ENCODE results near the gene CEP85L. TPM values are rescaled to one million over a fixed set of nuclear protein-coding genes. Genes with fewer than 3 reads are reported as not detected.

CEP85L gene
- total RNA-seq, 1 donor from 2014 or later = 10.5 TPM

GRCh38 chr6:118639054-118639964 lies 12.1 kb downstream of the CEP85L start:
- H3K4me3 ChIP-seq = no peak overlapping the region
- no peaks in the 10 kb centered on the region for H3K36me3 ChIP-seq
- DNase-seq (no peak), ATAC-seq (no peak)
- no peaks in the 10 kb centered on the region for H3K27me3 ChIP-seq
- peaks cover 4% of the 10 kb centered on the region for H3K4me1 ChIP-seq
- TF ChIP-seq, protein P1, sequence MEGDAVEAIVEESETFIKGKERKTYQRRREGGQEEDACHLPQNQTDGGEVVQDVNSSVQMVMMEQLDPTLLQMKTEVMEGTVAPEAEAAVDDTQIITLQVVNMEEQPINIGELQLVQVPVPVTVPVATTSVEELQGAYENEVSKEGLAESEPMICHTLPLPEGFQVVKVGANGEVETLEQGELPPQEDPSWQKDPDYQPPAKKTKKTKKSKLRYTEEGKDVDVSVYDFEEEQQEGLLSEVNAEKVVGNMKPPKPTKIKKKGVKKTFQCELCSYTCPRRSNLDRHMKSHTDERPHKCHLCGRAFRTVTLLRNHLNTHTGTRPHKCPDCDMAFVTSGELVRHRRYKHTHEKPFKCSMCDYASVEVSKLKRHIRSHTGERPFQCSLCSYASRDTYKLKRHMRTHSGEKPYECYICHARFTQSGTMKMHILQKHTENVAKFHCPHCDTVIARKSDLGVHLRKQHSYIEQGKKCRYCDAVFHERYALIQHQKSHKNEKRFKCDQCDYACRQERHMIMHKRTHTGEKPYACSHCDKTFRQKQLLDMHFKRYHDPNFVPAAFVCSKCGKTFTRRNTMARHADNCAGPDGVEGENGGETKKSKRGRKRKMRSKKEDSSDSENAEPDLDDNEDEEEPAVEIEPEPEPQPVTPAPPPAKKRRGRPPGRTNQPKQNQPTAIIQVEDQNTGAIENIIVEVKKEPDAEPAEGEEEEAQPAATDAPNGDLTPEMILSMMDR (IDR thresholded peaks at IDR 0.05) = no peak
- H3K27ac ChIP-seq = no peak overlapping the region
- intact Hi-C loops (cut with DNase I) = no loop called here
- no peaks in the 10 kb centered on the region for H3K9me3 ChIP-seq

DNA sequence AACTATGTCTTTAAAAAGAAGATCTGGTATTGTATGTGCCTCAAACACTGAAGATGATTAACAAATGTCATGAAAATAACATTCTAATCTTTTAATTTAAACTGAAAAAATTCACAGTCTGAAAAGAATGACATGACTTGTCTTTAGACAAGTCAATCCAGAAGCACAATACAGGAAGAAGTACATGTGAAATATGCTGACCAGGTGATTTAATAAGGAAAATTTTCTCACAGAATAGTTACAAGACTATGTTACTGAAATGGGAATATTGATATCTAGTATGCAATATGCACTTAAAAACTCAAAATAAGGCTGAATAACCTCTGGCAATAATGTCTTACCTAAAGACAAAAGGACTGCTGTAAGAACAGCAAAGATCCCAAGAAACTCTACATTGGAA lies 13.1 kb downstream of the CEP85L start:
- H3K27ac ChIP-seq = no peak overlapping the region
- no peak for ATAC-seq
- no peak for DNase-seq
- peaks cover 4% of the 10 kb centered on the region for H3K4me1 ChIP-seq
- H3K9me3 ChIP-seq = no peaks in the 10 kb centered on the region
- TF ChIP-seq, protein P1 (IDR thresholded peaks at IDR 0.05) = no peak
- intact Hi-C loops (cut with DNase I) = no loop called here
- no peaks in the 10 kb centered on the region for H3K27me3 ChIP-seq
- no peaks in the 10 kb centered on the region for H3K36me3 ChIP-seq
- no peak overlapping the region for H3K4me3 ChIP-seq

DNA sequence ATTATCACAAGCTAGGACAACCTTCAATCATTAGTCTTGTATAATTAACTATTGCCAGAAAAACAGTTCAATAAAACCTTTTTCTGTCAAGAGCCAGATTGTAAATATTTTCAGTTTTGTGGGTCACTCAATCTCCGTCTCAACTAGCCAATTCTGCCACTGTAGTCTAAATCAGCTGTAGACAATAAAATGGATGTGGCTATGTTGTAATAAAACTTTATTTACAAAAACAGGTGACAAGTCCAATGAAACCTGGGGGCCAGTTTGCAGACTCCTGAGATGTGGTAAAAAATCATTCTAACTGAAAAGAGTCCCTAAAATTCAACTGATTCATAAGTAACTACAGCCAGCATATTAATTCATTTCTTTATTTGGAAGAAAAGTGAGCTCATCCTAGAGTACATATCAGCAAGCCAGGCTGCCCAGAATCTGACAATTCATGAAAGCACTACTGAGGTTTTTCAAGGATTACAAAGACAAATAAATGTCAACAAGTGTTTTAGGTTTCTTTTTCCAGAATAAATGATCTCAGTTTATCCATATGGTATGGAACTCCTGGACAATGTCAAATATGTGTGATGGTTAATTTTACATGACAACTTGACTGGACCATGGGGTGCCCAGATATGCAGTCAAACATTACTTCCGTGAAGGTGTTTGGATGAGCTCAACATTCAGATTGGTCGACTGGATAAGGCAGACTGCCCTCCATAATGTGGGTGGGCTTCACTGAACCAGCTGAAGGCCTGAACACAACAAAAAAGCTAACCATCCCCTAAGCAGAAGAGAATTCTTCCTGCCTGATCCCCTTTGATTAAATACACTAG lies 15.3 kb downstream of the CEP85L start:
- Histone ChIP-seq H3K9me3 (no peaks in the 10 kb centered on the region), H3K4me3 (no peak overlapping the region), H3K36me3 (no peaks in the 10 kb centered on the region), H3K27me3 (no peaks in the 10 kb centered on the region), H3K27ac (no peak overlapping the region), H3K4me1 (peaks cover 4% of the 10 kb centered on the region)
- DNase-seq = no peak
- TF ChIP-seq, protein P1 (IDR thresholded peaks at IDR 0.05) = no peak
- ATAC-seq = no peak
- intact Hi-C loops (cut with DNase I) = no loop called here

DNA sequence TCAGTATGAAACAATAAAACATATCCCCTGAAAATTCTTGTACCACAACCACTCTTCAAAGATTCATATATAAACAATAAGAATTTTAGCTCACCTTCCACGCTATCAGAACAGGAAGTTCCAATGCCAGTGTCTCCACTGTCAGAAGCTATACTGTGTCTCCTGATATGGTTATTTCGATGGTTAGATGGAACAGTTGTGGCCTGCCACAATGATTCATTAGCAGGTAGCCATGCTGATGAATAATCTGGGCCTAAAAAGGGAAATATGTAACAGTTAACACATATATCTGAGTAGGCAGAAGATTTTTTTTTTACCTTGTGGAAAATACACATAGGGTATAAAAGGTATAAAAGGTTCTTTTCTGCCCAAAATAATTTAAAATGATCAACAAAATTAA lies 19.0 kb downstream of the CEP85L start:
- no peak overlapping the region for H3K27ac ChIP-seq
- no peaks in the 10 kb centered on the region for H3K27me3 ChIP-seq
- H3K36me3 ChIP-seq = no peaks in the 10 kb centered on the region
- DNase-seq (no peak), ATAC-seq (no peak)
- H3K9me3 ChIP-seq = no peaks in the 10 kb centered on the region
- intact Hi-C loops (cut with DNase I) = no loop called here
- H3K4me3 ChIP-seq = no peak overlapping the region
- TF ChIP-seq, protein P1 (IDR thresholded peaks at IDR 0.05) = no peak
- no peaks in the 10 kb centered on the region for H3K4me1 ChIP-seq

GRCh38 chr6:118630923-118631322 lies 20.5 kb downstream of the CEP85L start:
- intact Hi-C loops (cut with DNase I) = no loop called here
- H3K4me1 ChIP-seq = no peaks in the 10 kb centered on the region
- ATAC-seq (no peak), DNase-seq (no peak)
- no peak overlapping the region for H3K27ac ChIP-seq
- no peaks in the 10 kb centered on the region for H3K27me3 ChIP-seq
- H3K9me3 ChIP-seq = no peaks in the 10 kb centered on the region
- H3K4me3 ChIP-seq = no peak overlapping the region
- TF ChIP-seq, protein P1 (IDR thresholded peaks at IDR 0.05) = no peak
- H3K36me3 ChIP-seq = no peaks in the 10 kb centered on the region

All from upper lobe of right lung (tissue), 1 donor.